GM11168 (cell line): ENCODE results near the gene ZCCHC7.

Experiments used
- in situ Hi-C: fragments of 300-500 bp; cut with MboI; formaldehyde crosslinking; loops from one replicate; pipeline ENCODE4 v1.12.0; 2022; ENCODE audit warnings: low sequenced_read_pairs; ENCODE audit not compliant: unreplicated experiment

The ZCCHC7 gene

DNA sequence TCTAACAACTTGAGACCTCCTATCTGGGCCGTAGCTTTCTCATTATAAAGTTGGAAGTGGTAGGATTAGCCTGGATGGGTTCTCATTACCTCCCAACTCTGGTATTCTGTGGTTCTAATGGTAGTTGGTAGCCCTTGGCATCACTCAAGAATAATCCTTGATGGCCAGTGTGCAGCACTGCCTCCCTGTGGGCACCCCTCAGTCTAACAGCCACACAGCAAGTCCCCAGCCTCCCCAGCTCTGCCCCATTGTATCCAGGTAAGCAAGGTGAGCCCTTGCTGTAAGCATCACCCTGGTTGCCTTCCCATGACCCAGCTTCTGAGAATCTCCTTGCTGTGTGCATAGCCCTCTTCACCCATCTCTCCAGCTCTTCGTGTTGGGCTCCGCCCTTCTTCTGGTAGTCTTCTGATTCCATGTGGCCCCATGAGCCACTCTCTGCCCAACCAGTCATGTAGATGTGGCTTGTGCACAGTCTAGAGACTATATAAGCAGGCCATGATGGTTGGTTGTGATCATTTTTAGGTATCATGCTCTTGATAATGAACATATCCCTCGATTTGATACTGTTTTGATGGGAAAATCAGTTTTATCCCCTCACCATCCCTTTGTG, 244.5 kb downstream of the ZCCHC7 start:
- in situ Hi-C loops = no loop called here

DNA sequence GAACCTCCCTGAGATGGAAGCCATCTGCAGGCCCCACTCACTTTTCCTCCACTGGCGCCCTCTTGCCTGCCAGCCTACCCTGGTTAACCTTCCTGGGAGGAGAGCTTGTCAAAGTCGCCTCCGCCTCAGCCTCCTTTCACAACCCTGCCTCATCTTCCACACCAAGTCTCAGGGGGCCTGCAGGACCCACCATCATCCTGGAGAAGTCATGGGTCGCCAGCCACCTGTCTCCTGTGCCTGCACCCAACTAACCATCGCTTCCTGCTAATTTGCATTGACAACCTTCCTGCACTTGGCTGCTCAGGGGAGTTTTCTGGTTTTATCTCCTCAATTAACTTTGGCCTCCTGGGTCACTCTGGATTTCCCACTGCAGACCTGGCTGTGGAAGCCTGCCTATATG, 249.3 kb downstream of the ZCCHC7 start:
- in situ Hi-C loops = no loop called here

DNA sequence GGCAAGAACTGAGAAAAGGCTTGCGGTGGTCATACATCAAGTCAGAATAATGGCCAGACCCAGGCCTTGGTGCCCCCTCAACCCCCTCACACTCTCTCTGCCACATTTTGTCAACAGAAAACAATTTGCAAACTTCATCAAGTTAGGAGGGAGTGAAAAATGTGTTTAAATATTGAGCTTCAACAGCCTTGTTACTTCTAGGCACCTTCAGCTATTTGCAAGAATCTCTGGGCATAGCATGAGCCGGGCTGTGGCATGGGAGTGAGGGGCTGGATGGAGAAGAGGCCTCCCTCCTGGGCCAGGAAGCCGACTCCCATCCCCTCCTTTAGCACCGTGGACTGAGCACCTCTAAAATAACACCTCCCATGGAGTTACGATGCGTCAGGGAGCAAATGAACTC, 249.9 kb downstream of the ZCCHC7 start:
- in situ Hi-C loops = no loop called here

GRCh38 chr9:37370968-37371563, 250.7 kb downstream of the ZCCHC7 start:
- in situ Hi-C loops = no loop called here

DNA sequence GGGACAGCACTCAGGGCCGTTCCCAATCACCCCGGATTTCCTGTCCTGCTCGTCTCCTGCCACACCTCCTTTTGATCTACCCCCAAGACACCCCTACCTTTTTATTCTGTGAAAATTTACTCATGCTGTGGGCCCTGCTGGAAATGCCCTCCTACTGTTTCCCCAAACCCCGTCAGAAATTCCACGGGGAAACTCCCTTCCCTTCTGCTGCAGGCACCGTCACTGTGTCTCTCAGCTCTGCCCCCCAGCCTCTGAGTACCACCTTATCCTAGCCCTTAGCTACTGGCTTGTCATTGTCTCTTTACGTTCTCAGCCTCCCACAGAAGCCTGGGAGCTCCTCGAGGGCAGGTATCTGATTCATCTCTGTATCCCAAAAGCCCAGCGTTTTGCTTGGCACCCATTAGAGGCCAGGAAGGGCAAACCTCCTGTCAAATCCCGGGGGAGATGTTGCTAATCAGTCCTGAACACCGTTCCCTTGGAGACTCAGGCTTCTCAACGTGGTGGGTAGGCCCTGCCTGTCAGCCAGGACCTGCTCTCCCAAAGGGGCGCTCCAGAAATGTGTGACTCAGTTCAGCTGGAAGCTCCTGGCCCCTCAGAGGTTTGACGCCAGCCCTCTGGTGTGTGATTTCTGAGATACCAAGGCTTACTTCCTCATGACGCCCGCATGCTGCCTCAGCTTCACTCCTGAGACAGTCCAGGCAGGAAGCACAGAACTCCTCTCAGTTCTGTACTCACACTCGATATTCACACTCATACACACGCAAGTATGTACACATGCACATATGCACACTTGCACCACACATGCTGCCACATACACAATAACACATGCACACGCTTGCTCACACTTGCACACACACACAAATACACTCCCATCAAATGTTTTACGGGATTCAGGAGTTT, 251.4 kb downstream of the ZCCHC7 start:
- in situ Hi-C loops = no loop called here

- in situ Hi-C loops = no loop called here
Observed at GRCh38 chr9:37372839-37373238, 252.5 kb downstream of the ZCCHC7 start.

DNA sequence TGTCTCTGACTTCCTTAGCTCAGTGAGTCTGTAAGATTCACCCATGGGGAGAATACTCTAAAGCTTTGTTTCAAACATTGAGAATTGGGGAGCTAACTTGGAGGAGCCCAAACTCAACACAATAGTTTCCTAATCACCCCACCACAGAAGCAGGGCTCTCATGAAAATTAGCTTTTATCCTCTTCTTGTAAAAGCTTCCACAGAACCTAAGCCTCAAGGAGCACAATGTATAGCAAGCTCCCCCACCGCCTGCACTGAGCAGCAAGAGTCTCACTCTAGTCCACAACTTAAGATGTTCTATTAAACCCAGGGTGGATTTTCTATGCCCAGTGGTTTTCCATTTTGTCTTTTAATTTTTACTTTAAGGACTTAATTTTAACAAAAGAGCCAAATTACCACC, 253.2 kb downstream of the ZCCHC7 start:
- in situ Hi-C loops = no loop called here

GRCh38 chr9:37374892-37375291, 254.5 kb downstream of the ZCCHC7 start:
- in situ Hi-C loops = no loop called here

DNA sequence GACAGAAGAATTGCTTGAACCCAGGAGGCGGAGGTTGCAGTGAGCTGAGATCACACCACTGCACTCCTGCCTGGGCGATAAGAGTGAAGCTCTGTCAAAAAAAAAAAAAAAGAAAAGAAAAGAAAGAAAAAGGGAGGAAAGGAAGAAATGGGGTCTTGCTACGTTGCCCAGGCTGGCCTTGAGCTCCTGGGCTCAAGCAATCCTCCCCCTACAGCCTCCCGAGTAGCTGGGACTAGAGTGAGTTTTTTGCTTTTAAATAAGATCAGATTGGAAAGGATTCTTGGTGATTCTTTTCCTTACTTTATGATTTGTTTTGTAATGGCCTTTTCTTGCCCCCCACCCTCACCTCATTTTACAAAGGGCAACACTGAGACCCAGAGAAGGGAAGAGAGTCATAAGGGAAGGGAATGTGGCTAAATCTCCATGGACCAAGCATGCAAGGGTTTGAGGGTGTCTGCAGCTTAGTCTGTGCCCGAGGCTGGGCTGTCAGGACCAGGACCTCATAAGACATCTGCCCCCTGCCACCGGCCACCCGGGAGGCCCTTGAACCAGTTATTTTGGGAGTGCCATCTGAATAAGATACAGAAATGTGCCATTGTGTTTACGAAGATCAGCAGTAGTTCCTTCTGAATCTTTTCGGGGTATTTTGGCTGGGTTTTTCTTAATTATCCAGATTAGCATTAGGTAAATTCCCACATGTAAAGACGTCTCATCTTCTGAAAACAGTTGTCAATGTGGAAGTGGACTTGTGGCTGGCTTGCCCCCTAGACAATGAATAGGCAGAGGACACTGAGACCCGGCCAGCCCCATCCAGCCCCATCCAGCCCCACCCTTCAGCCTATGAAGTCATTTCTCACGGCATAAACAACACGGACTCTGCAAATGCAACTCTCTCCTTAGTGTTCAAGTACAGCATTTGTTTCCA, 257.6 kb downstream of the ZCCHC7 start:
- in situ Hi-C loops = no loop called here

GRCh38 chr9:37378613-37379004, 258.2 kb downstream of the ZCCHC7 start:
- in situ Hi-C loops = no loop called here

GRCh38 chr9:37379835-37380234, 259.5 kb downstream of the ZCCHC7 start:
- in situ Hi-C loops = no loop called here

GRCh38 chr9:37380570-37380969, 260.2 kb downstream of the ZCCHC7 start:
- in situ Hi-C loops = no loop called here

DNA sequence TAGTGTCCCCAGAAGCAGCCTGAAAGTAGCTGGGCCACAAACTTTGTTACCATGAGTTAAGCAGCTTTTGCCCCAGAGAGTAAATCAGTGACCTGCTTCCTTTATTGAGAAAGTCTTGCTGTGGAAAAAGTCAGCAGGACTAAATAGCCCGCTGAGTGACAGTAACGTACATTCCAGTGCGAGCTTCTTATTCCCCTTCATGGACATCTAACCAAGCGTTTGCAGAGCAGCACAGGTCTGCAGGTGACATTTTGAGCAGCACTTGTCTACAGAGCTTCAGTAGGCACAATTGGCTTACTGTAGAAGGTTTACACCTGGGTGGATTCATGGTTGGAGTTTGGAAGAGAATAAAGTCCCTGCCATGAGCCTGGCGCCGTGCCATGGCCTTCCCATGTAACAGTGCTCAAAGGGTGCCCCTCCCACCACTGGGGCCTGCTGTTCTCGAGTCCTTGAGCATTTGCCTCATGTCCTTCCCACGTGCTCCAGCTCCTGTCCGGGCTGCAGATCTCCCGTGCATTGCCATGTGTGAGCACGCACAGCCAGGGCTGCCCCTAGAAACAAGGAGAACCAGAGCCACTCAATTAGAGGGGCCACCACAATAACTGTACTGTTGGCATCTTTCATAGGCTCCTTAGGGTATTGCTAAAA, 260.8 kb downstream of the ZCCHC7 start:
- in situ Hi-C loops = no loop called here

- in situ Hi-C loops = no loop called here
Observed at GRCh38 chr9:37382161-37382981, 262.0 kb downstream of the ZCCHC7 start.

GRCh38 chr9:37382982-37383357, 262.6 kb downstream of the ZCCHC7 start:
- in situ Hi-C loops = no loop called here

DNA sequence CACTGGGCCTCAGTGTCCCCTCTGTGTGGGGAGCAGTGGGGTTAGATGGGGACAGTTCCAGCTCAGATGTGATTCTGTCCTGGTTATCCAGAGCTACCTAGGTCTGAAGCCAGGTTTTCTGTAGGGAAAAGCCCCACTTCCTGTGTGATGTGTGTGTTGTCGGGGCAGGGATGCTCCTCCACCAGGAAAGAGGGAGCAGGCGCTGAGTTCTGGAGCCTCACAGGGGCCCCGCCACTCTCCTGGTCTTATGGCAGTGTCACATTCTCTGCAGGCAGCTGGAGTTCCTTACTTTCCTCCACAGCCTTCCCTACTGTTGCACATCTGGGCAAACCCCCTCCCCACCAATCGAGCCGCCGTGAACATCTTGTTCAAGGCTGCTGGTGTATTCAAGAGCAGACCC, 263.0 kb downstream of the ZCCHC7 start:
- in situ Hi-C loops = no loop called here

DNA sequence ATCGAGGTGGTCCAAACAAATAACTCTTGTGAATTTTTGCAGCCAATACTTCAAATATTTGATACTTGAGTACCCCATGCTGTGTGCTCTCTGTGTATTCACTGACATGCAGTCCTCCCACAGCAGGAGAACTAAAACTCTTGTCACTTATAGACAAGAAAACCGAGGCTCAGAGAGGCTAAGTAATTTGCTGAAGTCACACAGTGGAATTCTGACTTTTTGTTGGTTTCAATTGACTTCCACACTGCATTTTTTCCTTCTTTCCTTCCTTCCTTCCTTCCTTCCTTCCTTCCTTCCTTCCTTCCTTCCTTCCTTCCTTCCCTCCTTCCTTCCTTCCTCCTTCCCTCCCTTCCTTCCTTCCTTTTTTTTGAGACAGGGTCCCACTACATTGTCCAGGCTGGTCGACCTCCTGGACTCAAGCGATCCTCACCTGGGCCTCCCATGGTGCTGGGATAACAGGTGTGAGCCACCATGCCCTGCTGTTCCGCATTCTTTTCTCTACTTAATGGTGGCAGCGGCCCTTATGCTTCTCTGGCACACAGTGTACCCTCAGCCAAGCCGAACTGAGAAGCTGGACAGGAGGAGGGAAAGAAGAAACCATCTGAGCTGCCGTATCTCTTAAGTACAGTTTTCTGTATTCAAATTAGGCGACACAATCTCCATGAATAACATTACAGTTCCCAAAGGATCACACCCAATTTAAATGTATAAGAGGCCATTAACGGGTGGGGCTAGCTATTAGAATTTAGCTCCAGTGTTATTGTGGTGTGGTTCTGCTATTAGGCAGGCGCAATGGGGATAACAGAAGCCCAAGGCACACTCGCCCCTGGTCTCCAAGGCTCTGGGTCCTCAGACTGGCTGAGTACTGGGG, 263.7 kb downstream of the ZCCHC7 start:
- in situ Hi-C loops = no loop called here

GRCh38 chr9:37385286-37385685, 264.9 kb downstream of the ZCCHC7 start:
- in situ Hi-C loops = no loop called here
